Fibroblast of the aortic adventitia (primary cell): ENCODE data around the gene PIEZO1. TPM values are rescaled to one million over a fixed set of nuclear protein-coding genes. Genes with fewer than 3 reads are reported as not detected.

Experiments
- DNase-seq: peaks from one replicate; pipeline ENCODE4 v3.0.0-alpha.2; 2010; ENCODE audit warnings: low read depth
- H3K4me3 ChIP-seq: 2 replicates; pipeline ENCODE4 v1.5.1; 2011; ENCODE audit warnings: low read depth, mild to moderate bottlenecking, control low read depth, low read length, moderate library complexity
- CTCF ChIP-seq: IDR thresholded peaks from 2 replicates; pipeline ENCODE4 v1.5.1; 2011; ENCODE audit warnings: mild to moderate bottlenecking, low read length, control low read depth, inconsistent platforms; ENCODE audit not compliant: insufficient read depth
- total RNA-seq: library from RNA; depleted of rRNA; stranded (reverse); fragments of >200 nt; gene quantifications from 2 replicates; pipeline ENCODE4 v1.2.3, GENCODE V29; 2012; ENCODE audit warnings: low replicate concordance

Gene PIEZO1
- total RNA-seq, 1 donor = 143 TPM

GRCh38 chr16:88760424-88761142 lies 24.4 kb downstream of the PIEZO1 start:
- no peak for DNase-seq
- TF ChIP-seq CTCF = no peak
- H3K4me3 ChIP-seq = no peak overlapping the region

- H3K4me3 ChIP-seq = no peak overlapping the region
- TF ChIP-seq CTCF = no peak
- no peak for DNase-seq
Observed at GRCh38 chr16:88759976-88760350, 25.1 kb downstream of the PIEZO1 start.

GRCh38 chr16:88759245-88759975 lies 25.6 kb downstream of the PIEZO1 start:
- DNase-seq = no peak
- TF ChIP-seq CTCF = no peak
- no peak overlapping the region for H3K4me3 ChIP-seq

- DNase-seq = no peak
- TF ChIP-seq CTCF = no peak
- no peak overlapping the region for H3K4me3 ChIP-seq
Observed at GRCh38 chr16:88758944-88759244, 26.1 kb downstream of the PIEZO1 start.

DNA sequence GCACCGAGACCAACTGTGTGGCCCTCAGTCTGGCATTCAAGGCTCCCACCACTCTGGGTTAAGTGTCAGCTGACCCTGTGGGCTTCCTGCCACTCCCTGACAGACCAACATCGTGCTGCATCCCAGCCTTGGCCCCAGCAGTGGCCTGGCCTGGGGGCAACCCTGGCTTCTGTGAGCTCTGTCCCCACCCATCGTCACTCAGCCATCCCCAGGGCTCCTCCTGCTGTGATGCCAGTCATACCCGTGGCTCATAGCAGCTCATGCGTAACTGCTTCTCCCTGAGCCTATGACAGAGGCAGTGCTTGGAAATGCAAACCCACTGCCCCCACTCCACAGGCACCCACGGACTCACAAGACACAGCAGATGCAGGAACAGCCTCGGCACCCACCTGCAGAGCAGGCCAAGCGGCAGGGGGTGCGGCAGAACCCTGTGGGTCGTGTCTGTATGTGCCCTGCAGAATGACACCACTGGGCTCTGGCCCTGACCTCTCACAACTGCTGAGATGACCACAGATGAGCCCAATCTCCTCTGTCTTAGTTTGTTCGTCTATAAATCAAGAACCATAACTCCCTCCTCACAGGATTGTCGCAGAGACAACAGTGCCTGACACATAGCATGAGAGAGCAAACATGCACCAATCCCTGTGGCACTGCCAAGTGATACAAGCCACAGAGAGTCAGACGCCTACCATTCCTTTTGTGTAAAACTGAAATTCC lies 26.6 kb downstream of the PIEZO1 start:
- TF ChIP-seq CTCF = no peak
- no peak for DNase-seq
- H3K4me3 ChIP-seq = no peak overlapping the region

- no peak for TF ChIP-seq CTCF
- H3K4me3 ChIP-seq = no peak overlapping the region
- DNase-seq = no peak
Observed at GRCh38 chr16:88755745-88756443, 29.1 kb downstream of the PIEZO1 start.
